Activated CD8-positive, alpha-beta memory T cell treated with anti-CD3 and anti-CD28 coated beads, Interleukin-2, amount 50 U/mL, for 4 hours (primary cell): ENCODE measurements around the gene SORCS1.

Experiments
- DNase-seq: peaks from one replicate; pipeline ENCODE4 v3.0.0-alpha.2; 2020

SORCS1 gene

DNA sequence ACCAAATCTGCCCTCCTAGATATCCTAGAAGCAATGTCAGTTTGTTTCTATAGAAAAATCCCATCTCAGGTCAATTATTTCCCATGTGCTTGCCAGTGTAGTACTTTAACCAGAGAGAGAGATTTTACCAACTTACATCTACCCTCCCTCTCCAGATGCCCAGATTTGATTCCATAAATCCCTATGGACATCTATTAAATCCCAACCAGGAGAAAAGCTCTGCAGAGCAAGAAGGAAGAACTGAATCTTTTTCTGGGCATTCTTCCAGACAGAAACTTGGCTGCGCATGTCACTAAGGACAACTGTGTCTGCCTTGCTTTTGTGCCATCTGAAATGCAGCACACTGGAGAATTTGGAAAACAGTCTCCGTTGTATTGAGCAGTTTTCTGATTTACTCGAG lies 597.6 kb downstream of the SORCS1 start:
- no peak for DNase-seq

DNA sequence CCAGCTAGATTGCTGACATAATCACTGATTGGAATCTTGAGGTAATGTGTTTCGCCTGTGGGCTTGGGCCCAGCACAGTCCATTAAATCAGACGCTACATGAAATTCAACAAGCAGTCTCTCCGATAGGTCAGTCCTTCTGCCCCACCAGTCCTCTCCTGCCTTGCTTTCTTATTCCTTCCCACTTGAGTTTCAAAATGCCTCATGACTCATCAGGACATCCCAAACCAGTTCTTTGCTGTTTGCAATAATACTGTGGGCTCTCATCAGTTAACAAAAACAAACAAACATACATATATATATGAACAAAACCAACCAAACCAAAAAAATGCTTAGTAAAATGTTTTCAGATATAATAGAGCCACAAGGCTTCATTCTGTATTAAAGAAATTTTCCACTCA lies 599.0 kb downstream of the SORCS1 start:
- no peak for DNase-seq

DNA sequence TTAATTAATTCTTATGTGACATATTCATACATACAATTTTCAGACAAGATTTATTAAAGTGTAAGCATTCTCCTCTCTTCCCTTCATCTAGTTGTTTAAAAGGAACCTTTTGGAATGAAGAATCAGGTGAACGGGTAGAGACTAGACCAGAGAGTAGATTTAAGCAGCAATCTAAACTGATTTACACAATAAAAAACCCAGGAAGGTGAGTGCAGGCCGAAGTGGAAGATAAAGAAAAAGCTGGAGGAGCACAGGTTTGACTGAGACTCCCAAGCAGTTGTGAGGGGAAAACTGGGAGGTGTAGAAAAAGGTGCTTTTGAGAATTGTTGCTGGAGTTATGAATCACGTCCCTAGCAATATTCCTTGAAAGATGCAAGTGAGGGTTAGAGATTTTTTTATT lies 601.1 kb downstream of the SORCS1 start:
- DNase-seq = no peak

DNA sequence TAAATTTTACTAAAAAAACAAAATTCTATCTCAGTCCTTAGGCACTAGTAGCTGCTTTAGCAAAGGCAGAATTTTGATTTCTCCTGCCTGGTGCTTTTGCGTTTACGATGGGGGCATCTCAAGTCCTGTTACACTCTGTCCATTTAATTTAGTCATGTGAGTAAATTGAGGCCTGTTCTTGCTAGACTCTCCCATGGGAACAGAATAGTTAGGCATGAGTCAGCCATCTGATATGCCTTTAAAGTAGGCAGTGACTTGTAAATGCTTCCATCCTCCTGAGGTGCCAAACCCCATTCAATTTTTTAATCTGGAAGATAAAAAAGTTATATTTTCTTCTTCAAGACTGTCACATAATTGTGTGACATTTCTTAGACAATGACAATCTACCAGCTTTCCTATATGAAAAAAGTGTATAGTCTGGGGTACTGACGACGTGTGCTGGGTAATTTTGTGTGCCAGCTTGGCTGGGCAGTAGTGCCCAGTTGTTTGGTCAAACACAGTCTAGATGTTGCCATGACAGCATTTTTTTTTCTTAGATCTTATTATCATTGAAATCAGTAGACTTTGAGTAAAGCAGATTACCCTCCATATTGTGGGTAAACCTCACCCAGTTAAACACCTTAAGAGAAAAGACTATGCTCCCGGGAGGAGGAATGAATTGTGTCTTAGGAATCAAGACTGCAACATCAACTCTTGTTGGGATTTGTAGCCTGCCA lies 603.4 kb downstream of the SORCS1 start:
- no peak for DNase-seq

DNA sequence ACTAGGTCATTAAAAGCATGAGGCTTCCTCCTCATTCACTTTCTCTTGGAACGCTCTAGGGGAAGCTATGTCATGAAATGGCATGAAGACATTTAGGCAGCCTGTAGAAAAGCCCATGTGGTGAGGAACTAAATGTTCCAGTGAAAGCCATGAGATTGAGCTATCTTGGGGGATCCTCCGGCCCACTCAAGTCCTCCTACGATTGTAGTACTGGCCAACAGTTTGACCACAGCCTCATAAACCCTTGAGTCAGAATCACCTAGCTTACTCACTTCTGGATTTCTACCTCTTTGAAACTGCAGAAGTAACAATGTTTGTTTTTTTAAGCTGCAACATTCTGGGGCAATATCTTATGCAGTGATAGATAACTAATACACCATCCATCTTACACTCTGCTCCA lies 605.1 kb downstream of the SORCS1 start:
- DNase-seq = no peak

DNA sequence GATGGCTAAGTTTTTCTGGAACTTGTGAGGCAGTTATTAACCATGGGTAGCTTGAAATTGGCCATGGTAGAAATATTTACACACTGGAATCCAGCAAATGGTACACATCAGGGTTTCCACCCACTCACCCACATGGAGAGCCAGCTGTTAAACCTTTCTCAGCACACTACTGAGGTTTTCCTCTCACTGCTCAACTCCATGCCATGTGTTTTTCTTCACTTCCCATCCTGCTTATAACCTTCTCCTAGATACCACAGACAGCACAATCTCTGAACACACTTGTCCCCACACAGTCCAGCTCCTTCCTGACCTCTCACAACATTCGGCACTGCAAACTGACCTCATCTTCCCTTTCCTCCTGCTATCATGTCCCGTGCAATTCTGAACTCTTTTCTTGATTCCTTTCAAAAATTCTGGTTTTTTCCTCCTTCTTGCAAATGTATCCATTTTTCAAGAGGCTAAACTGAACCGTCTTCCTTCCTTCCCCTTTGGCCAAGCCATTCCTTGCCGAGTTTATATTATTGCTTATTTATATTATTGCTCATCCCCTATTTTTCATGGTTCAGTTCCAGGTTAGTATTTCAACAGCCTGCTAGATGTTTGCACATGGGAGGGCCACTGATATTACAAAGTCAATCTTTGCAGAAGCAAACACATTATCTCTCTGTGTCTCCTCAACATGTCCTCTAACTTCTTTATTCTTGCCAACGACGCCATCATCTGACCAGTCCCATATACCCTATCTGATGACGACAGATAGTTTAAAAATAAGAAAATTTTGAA lies 606.4 kb downstream of the SORCS1 start:
- DNase-seq = no peak

DNA sequence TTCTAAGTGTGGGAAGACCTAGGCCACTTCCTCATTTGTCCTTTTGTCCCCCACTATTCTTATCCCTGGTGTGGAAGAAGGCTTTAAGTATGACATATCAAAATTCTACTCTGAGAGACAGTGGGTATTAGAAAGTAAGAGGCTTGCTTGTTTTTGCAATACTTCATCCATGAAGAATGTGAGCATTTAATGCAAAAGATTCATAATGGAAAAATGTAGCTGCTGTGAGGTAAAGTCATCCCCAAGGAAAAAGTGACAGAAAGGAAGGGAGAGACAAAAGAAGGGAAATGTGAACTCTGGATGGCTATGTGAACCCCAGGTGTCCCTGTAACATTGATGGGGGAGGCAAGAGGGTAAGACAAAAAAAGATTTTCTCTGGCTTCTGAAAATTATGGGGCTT lies 607.5 kb downstream of the SORCS1 start:
- DNase-seq = no peak

DNA sequence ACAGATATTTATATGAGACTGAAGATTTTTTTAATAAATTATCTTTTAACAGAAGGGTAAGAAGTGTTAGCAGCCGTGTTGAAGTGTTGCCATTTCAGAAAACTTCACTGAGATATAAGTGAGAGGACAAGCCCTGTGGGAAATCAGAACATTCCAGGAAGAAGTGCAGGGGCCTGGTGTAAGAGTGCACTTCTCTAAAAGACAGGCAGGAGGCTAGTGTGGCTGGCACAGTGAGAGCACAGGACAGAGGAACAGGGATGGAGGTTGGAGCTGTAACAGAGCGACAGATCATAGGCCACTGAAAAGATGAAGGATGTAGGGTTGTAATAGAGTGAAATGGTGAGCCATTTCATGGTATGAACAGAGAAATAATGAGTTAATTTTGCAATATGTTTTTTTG lies 608.9 kb downstream of the SORCS1 start:
- no peak for DNase-seq

DNA sequence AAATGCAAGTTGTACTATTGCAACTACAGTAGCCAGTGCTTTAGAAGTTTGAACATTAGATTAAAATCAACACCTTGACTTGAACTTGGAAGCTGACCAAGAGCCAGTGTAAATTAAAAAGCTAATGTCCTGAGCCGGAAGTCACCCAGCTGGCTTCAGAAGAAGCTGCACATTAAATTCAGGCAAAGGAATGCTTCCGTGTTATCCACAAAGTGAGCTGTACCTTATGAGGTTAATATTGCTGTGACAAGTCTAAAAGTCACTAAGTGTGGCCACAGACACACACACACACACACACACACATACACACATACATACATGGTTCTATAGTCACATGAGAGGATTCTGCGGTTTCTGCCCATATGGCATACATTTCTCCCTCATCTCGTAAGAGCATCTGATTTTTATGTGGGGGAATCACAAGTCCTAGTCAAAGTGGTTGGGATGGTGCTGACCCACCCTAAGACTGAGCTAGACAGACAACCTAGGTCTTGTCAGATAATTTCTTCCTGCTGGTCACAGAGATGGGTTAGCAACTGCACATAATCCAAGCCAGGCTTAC lies 612.9 kb downstream of the SORCS1 start:
- DNase-seq = no peak

DNA sequence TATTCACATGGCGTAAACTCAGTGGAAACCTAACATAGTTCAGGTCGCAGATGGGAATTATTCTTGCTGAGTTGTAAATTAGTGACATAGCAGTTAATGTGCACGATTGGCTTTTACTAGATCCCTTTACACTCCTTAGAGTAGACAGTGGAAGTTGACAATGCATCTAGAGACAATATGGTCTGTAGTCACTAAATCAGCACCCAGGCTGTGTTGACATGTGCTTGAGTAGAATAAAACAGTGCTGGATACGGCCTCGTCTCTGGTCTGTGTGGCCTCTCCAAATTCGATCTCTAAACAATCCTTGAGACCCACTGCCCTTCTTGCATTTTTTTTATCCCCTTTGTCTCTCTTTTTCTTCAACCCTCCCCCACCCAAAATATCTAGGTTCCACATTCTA lies 615.7 kb downstream of the SORCS1 start:
- no peak for DNase-seq

DNA sequence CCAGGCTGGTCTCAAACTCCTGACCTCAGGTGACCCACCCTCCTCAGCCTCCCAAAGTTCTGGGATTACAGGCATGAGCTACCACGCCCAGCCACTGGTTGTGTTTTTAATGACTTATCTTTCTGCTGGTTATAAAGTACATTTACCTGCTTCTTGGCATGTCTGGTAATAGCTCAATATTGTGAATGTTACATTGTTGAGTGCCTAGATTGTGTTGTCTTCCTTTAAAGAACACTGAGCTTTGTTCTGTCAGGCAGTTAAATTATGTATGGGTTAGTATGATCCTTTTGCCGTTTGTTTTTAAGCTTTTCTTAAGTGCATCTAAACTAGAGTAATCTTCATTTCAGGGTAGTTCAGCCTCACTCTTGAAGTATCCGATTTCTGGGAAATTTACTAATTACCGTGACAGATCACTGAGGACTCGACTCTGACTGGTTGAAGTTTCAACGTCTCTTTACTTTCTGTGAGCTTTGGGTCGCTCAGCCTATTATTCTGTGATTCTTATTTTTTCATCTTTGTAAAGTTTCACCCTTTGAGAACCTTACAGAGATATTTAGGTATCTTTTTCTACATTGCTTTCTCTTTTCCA lies 617.4 kb downstream of the SORCS1 start:
- no peak for DNase-seq

DNA sequence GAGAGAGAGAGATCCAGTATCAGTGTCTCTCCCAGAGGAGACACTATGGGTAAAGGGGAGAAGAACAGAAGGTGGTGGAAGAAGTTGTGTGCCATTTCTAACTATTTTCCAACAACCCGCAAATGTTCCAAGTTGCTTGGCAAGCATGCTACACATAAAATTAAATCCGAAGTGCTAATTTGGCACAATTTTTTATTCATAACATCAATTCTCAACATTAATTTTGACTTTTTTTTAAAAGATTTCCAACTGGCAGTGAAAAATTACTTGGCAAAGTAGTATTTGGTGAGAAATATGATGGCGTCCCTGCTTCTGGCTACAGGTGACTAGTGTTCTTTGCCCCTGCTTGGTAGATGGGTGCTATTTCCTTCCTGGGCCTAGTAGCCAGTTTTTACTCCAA lies 622.0 kb downstream of the SORCS1 start:
- no peak for DNase-seq

DNA sequence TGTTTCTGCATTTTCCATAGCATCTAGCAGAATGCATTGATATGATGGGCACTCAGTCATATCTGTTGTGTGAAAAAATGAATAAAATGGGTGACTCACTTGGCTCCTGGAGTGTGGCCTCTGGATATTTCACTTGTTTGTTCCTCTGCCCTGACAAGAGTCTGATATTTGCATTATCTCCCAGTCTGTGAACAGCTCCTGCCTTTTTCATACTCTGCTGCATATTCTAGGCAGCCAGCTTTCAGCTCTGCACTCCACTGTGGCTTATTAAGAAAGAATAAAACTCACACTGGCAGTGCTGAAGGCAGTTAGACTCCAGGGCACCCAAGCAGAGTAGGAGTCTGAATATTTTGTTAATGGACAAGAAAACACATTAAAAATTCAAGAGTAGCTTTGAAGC lies 623.9 kb downstream of the SORCS1 start:
- DNase-seq = no peak

DNA sequence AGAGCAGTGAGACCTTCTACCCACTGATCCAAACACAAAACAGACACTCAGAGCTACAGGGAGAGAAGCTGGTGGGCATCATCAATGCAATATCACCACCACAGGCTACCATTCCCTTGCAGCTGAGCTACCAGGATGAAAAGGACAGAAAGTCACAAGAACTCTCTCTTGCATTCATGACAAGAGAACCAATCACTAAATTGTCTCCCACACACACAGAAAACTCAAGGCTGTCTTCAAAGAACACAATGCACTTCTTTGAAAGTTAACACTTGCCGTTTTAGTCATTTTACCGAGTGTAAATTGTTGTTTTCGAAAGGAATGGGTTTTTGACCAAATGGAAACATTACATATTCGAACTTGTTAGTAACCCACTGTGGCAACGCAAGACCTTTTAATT lies 626.6 kb downstream of the SORCS1 start:
- DNase-seq = no peak

DNA sequence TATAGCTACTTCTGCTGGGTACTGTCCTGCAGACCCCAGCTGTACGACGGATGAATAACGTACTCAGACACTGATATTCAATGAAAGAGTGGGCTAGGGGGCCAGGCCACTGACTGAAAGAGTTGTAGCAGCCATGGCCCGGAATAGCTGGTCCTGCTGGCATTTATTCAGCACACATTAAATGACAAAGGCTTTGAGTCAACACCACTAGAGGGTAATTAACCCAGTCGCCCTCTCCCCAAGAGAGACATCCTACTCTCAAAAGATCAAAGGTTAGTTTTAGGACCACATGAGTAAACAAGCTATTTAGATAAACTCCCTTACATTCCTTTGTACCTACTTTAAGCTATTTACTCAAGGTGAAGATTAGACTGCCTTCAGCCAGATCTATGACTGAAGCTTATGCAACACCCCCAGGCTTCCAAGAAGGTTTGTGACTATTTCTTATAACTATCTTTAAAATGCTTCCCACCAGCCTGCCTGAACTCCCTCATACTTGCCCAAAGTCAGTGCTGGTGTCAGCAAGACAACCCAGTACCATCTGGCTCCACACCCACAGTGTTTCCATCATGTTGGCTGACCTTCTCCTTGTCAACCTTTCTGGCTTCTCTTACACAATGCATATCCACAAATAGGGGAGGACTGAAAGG lies 629.1 kb downstream of the SORCS1 start:
- no peak for DNase-seq

DNA sequence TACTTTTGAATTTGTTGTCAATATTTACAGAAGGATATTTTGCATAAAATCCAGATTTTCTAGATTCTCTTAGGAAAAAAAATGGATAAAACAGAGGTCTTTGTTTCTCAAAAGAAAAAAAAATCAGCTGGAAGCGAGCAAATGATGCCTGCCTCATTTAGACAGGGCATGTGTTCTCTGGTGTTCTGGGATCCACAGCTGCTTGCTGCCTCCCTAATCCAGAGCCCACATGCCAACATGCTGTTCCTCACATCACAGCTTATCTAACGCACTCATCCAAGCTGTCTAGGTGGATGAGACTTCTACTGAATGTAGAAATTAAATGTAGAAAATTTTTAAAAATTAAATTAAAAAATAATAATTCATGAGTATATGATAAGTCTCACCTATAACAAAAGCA lies 630.1 kb downstream of the SORCS1 start:
- no peak for DNase-seq

DNA sequence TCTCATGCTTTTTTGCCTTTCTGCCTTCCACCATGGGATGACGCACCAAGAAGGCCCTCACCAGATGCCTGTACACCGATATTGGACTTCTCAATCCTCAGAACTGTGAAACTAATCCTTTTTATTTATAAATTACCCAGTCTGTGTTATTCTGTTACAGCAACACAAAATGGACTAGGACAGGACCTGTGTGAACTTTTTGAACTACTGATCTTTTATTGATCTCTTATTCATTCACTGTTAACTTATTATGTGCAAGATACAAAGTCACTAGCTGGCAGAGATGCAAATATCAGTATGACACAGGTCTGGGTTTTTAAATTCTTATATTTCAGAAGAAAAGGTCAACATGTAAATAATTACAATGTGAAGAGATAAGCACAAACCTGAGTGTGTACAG lies 635.8 kb downstream of the SORCS1 start:
- no peak for DNase-seq

DNA sequence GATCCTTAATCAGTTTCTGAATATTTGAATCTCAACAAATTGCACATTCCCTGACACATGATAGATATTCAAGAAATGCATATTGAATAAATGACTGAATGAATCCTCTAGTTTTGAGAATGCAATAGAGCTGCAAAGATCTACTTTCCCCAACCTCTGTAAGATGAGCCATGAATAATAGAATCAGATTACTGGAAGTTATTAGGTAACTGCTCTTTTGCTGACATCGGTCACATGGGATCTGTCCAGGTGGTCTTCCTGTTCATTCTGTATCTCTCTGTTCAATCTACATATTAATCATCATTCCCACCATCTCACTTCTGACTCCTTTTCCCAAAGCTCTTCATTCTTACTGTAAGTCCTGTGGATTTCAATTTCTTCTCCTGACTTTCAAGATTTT lies 638.7 kb downstream of the SORCS1 start:
- DNase-seq = no peak
